Transverse colon (tissue), 4 donors: ENCODE data around the gene SCGB1C2.

ENCODE experiments used
- EP300 ChIP-seq: sonication (generic); formaldehyde crosslinking; IDR thresholded peaks from one replicate; pipeline ENCODE4 v1.6.1; 2017; ENCODE audit warnings: antibody characterized with exemption, low read depth
- POLR2A ChIP-seq: fragments of 450-650 bp; IDR thresholded peaks from one replicate; pipeline ENCODE4 v1.6.1; 2016; ENCODE audit warnings: antibody characterized with exemption, mild to moderate bottlenecking, moderate library complexity
- POLR2AphosphoS5 ChIP-seq, 3 donors: sonication (generic); formaldehyde crosslinking; IDR thresholded peaks; one replicate each; pipeline ENCODE4 v1.6.1; 2016; ENCODE audit warnings: antibody characterized with exemption in 3 of 3
- TF ChIP-seq, protein P1 (sequence below), 5 experiments: fragments of 200-600 bp in 3 of 5; fragments of 450-650 bp in 2 of 5; sonication (generic) in 3 of 5; IDR thresholded peaks; 1 replicate in 2 of 5; 2 replicates in 3 of 5; pipeline ENCODE4 v1.5.1; 2016 to 2017; ENCODE audit warnings: antibody characterized with exemption in 5 of 5, inconsistent platforms in 3 of 5, mild to moderate bottlenecking in 2 of 5, moderate library complexity in 1 of 5

DNA sequence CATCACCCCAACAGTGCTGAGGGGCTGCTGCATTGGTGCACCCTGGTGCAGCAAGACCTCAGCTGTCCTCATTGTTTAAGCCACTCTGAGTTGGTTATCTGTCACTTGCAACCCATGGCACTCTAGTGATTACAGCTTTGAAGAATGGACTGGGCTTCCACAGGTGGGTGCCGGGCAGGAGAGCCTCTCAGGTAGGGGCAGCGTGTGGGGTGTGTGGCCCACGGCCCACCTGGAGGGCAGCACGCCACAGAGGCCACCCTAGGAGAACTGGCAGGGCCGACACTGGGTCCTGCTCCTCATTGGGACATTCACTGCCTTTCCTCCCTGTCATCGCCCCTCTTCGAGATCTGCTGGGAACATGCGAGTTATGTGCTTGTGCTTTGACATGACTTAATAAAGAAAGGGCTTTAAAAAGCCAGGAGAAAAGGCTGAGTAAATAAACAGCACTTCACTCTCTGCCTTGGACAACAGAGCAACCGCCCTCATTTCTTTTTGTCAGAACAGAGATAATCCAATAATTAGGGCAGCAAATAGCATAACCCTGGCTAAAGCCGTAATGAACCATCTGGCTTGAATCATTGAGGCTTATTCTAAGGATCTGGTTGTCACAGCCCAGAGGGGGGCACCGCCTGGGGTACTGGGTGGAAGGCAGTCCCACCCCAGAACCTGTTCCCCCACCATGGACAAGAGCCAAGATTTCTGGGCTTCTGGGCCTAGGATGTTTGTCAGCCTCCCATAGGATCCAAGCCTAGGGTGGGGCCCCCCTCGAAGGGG, 41.1 kb downstream of the SCGB1C2 start:
- TF ChIP-seq, protein P1, sequence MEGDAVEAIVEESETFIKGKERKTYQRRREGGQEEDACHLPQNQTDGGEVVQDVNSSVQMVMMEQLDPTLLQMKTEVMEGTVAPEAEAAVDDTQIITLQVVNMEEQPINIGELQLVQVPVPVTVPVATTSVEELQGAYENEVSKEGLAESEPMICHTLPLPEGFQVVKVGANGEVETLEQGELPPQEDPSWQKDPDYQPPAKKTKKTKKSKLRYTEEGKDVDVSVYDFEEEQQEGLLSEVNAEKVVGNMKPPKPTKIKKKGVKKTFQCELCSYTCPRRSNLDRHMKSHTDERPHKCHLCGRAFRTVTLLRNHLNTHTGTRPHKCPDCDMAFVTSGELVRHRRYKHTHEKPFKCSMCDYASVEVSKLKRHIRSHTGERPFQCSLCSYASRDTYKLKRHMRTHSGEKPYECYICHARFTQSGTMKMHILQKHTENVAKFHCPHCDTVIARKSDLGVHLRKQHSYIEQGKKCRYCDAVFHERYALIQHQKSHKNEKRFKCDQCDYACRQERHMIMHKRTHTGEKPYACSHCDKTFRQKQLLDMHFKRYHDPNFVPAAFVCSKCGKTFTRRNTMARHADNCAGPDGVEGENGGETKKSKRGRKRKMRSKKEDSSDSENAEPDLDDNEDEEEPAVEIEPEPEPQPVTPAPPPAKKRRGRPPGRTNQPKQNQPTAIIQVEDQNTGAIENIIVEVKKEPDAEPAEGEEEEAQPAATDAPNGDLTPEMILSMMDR (IDR thresholded peaks at IDR 0.05): no peak
- no peak for TF ChIP-seq POLR2A
- TF ChIP-seq POLR2AphosphoS5 (IDR thresholded peaks at IDR 0.05): no peak
- no peak for TF ChIP-seq EP300
